Muscle layer of duodenum (tissue), 2 donors: ENCODE results near the gene DLD.
"Not testable (repeated sequence)": the region's sequence is repeated elsewhere in the genome, so short reads cannot be mapped to it uniquely, and the experiment has no call there.

Experiments
- H3K27ac ChIP-seq: one replicate; pipeline ENCODE4 v1.7.0; 2013; ENCODE audit warnings: mild to moderate bottlenecking, low read length
- H3K27me3 ChIP-seq: one replicate; pipeline ENCODE4 v1.7.0; 2013; ENCODE audit warnings: low read depth, mild to moderate bottlenecking, control low read depth, low read length
- H3K36me3 ChIP-seq, 2 donors: one replicate each; pipeline ENCODE4 v1.7.0; 2013; ENCODE audit warnings: low read length in 2 of 2, control low read depth in 1 of 2, mild to moderate bottlenecking in 1 of 2; ENCODE audit not compliant: insufficient read depth in 2 of 2, control insufficient read depth in 1 of 2
- H3K4me1 ChIP-seq, 2 donors: one replicate each; pipeline ENCODE4 v1.7.0; 2013; ENCODE audit warnings: low read length in 2 of 2, mild to moderate bottlenecking in 2 of 2, control low read depth in 1 of 2, moderate library complexity in 1 of 2; ENCODE audit not compliant: insufficient read depth in 2 of 2, control insufficient read depth in 1 of 2
- H3K4me3 ChIP-seq, 2 donors: one replicate each; pipeline ENCODE4 v1.7.0; 2013; ENCODE audit warnings: low read length in 2 of 2, low read depth in 1 of 2, mild to moderate bottlenecking in 1 of 2
- H3K9me3 ChIP-seq, 2 donors: one replicate each; pipeline ENCODE4 v1.7.0; 2013; ENCODE audit warnings: low read length in 2 of 2, control low read depth in 1 of 2, mild to moderate bottlenecking in 1 of 2; ENCODE audit not compliant: control insufficient read depth in 1 of 2
- donor health status: healthy.

DLD gene

DNA sequence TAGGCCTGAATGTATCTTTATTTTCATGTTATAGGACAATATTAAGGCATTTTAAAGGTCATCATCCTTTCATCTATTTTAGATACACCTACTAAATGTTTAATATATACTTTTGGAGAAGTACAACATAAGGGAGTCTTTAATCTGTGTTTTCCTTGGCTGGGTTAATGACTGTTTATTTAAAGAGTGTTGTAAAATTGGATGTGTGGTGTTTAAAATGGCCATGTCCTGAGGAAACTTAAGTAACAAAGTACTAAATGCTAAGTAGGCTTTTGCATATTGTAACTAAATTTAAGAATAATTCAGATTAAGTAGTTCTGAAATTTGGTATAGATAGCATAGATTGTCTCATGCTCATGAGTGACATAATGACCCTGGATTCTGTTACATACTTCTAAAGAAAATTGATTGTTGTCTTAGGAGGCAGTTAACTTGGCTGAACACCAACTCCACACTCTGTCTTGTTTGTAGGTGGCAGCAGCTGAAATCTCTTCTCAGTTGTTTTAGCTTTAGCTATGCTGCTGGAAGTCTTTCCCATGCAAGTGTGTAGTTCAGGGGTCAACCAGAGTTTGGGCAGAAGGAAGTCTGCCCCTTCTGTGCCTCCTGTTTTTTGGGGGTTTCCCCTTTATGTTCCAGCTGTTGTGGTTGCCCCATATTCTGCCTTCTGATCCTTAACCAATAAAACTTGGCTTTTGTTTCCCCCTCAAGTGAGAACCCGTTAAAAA, 29.2 kb downstream of the DLD start:
- Histone ChIP-seq H3K4me1 (peaks cover 3 to 21% of the 10 kb centered on the region in 2 donors), H3K27ac (no peak overlapping the region), H3K36me3 (peaks cover 43 to 59% of the 10 kb centered on the region in 2 donors), H3K27me3 (no peaks in the 10 kb centered on the region), H3K9me3 (no peaks in the 10 kb centered on the region), H3K4me3 (no peak overlapping the region)

DNA sequence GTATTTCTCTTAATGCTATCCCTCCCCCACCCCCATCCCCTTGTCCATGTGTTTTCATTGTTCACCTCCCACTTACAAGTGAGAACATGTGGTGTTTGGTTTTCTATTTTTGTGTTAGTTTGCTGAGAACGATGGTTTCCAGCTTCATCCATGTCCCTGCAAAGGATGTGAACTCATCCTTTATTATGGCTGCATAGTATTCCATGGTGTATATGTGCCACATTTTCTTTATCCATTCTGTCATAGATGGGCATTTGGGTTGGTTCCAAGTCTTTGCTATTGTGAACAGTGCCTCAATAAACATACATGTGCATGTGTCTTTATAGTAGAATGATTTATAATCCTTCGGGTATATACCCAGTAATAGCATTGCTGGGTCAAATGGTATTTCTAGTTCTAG, 30.8 kb downstream of the DLD start:
- peaks cover 48 to 66% of the 10 kb centered on the region in 2 donors for H3K36me3 ChIP-seq
- not testable (repeated sequence) for H3K27ac ChIP-seq, H3K27me3 ChIP-seq, H3K9me3 ChIP-seq, H3K4me3 ChIP-seq
- H3K4me1 ChIP-seq, result peaks cover 3 to 24% of the 10 kb centered on the region in 2 donors

DNA sequence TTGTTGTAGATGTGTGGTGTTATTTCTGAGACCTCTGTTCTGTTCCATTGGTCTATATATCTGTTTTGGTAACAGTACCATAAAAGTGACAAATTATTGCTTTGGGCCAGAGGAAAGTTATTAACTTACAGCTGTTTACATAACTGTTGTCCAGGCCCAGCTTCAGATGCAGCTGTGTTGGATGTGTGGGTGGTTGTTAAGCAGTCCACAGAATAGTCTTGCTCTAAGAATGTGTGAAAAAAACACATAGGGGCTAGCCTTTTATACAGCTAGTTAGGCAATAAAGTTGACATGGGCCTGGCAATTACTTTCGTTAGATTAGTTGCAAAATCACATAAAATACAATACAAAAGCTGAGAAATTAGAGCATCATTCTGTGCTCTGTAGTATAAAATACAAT, 31.9 kb downstream of the DLD start:
- no peaks in the 10 kb centered on the region for H3K27me3 ChIP-seq
- peaks cover 44 to 64% of the 10 kb centered on the region in 2 donors for H3K36me3 ChIP-seq
- no peak overlapping the region for H3K4me3 ChIP-seq
- peaks cover 3 to 24% of the 10 kb centered on the region in 2 donors for H3K4me1 ChIP-seq
- no peak overlapping the region for H3K27ac ChIP-seq
- H3K9me3 ChIP-seq, result no peaks in the 10 kb centered on the region

DNA sequence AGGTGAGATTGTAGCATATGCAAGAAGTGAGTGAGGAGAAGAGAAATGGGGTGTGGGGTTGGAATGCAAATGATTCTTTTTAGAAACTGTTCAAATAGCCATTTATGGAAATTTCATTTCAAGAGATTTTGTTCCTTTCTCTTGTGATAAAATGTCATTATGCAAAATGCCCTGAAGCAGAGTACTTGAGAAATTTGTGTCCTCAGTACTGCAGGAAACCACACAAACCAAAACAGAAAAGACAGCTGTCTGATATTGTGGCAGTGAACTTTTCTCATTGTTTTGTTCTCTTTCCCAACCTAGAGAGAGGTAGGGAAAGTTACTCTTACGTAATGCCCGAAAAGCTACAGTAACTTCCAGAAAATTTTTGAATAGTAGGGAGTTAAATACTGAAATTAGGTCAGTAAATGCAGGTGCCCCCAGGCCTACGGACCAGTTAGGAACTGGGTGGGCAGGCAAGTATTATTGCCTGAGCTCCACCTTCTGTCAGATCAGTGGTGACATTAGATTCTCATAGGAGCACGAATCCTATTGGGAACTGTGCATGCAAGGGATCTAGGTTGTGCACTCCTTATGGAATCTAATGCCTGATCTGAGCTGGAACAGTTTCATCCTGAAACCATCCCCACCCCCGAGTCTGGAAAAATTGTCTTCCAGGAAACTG, 34.0 kb downstream of the DLD start:
- peaks cover 49 to 63% of the 10 kb centered on the region in 2 donors for H3K36me3 ChIP-seq
- H3K4me3 ChIP-seq, result no peak overlapping the region
- no peaks in the 10 kb centered on the region for H3K27me3 ChIP-seq
- no peak overlapping the region for H3K27ac ChIP-seq
- H3K4me1 ChIP-seq, result peaks cover 3 to 24% of the 10 kb centered on the region in 2 donors
- no peaks in the 10 kb centered on the region for H3K9me3 ChIP-seq

DNA sequence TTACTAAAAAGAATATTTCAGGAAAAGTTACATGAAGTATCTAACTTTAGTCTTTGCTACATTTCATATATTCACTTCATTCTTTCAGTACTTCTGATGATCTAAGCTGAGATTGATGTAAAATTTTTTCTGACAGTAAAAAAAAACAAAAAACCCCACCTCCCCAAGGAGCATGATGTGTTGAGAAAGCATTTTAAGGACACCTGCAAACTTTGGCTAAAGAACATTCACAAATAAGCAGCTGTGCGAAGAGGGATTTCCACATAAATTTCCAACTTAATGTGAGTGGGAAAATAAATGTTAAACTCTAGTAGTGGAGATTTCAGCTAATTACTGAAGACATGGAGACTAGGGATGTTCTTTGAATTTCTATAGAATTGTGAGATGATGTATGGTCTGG, 35.5 kb downstream of the DLD start:
- Histone ChIP-seq H3K27me3 (no peaks in the 10 kb centered on the region), H3K27ac (no peak overlapping the region), H3K4me3 (no peak overlapping the region), H3K9me3 (no peaks in the 10 kb centered on the region), H3K4me1 (peaks cover 3 to 16% of the 10 kb centered on the region in 2 donors), H3K36me3 (peaks cover 61 to 72% of the 10 kb centered on the region in 2 donors)

DNA sequence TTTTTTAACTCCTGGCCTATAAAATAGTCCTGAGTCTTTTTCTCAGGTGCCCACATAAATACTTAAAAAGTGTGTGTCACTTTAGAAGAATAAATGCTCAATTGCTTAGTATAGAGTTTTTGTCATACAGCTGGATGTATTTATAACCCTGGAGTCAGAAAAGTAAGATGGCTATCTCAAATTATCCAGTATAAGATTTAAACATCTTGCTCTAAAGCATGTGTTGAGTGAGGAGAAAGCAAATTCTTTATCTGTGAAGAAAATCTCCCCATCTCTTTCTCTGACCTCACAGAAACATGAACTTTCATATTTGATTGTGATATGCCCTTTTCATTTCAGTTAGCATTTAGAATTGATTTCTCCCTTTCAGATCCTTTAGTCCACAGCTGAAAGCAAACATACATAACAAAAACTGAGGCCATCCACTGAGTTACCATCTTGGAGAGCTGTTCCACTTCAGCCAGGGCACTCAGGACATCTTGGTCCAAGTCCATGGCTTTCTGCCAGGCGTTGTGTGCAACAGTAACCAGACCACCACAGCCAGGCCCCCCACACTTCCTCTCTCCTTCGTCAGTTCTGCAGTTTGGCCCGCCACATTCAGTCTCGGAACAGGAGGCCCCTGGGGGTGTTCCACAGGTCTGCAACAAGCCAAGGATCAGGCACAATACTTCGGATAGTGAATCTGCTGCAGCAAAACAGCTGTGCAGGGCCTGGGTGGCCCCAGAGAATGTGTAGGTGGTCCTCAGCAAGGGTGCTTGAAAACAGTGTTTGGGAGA, 40.9 kb downstream of the DLD start:
- peaks cover 0 to 51% of the 10 kb centered on the region in 2 donors for H3K4me1 ChIP-seq

DNA sequence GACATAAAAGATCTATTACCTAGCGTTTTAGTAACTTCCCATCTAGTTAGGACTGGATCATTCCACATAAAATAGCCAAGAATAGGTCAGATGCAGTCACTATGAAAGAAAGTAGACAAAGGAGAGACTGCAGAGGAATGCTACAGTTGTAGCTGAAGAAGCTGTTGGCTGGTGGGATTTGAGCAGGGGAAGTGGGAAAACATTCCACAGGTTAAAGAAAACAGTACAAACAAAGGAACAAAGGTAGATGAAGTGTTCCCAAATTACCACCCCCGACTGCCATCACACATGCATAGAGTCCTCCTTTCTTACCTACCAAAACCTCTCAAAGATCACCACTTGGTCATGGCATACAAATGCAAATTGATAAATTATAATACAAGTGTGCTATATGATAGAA, 41.8 kb downstream of the DLD start:
- H3K4me3 ChIP-seq, result no peak overlapping the region
- no peaks in the 10 kb centered on the region for H3K9me3 ChIP-seq
- no peaks in the 10 kb centered on the region for H3K27me3 ChIP-seq
- H3K4me1 ChIP-seq, result peaks cover 4 to 57% of the 10 kb centered on the region in 2 donors
- H3K27ac ChIP-seq, result no peak overlapping the region
- H3K36me3 ChIP-seq, result peaks cover 38 to 50% of the 10 kb centered on the region in 2 donors

More for the DNA sequence above, 40.9 kb downstream of the DLD start:
- H3K36me3 ChIP-seq, result peaks cover 44 to 57% of the 10 kb centered on the region in 2 donors
- H3K4me3 ChIP-seq, result no peak overlapping the region
- no peaks in the 10 kb centered on the region for H3K27me3 ChIP-seq
- H3K27ac ChIP-seq, result no peak overlapping the region
- no peaks in the 10 kb centered on the region for H3K9me3 ChIP-seq

DNA sequence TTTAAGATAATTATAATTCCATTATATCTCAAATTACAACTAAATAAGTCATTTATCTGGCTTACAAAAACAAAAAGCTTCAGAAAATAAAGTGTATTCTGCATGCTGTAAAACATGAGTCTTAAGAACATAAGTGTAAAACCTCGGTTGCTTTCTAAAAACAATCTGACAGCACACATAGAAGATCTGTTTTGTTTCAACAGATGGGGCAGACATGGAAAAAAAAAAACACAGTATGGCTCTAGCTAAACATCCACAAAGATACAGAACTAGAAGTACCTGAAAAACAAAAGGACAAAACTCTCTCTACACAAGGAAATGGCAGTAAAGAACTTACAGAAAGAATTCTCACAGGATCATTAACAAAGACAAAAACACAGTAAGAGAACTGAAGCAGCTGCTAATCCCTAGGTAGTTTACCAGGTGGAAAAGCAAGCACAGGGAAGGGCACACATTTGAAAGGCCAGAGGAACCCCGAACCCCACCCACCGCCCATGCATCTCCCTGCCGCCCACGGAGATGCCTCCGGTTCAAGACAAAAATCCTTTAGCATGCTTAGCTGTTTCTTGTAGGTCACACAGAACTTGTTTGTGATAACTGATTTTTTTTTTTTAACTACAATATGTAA, 42.5 kb downstream of the DLD start:
- no peaks in the 10 kb centered on the region for H3K9me3 ChIP-seq
- peaks cover 34 to 50% of the 10 kb centered on the region in 2 donors for H3K36me3 ChIP-seq
- H3K4me1 ChIP-seq, result peaks cover 11 to 64% of the 10 kb centered on the region in 2 donors
- no peak overlapping the region for H3K4me3 ChIP-seq
- no peaks in the 10 kb centered on the region for H3K27me3 ChIP-seq
- peak overlapping the region; percentile 34 for H3K27ac ChIP-seq

DNA sequence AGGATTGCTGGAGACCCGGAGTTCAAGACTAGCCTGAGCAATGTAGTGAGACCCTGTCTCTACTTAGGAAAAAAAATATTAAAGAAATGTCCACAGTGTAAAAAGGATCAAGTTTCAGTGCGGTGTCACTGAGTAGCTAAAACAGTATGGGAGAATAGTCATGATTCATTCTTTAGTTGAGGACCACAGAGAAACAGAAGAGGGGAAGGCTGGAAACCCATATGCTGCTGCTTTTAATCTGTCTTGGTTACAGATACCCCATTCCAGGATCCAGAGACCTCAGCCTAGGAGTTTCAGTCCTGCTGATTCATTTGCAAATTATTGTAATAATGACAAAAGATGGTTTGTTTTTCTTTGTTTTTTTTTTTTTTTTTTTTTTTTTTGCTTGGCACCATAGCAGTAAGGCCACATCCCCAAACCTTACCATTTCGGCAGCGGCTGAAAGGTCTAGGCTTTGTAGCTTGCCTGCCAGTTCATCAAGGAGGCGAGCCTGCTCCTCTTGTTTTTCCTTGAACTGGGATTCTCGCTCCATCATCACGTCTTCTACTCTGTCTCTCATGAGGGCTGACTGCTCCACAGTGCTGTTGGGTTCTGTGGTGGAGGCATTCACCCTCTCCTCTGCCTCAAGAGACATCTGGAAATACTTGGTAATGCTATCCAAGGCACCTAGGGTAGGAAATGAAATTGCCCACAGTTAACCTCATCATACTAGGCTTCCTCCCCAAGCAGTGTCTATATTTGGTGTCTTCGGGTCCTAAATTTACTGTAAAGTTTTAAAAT, 44.2 kb downstream of the DLD start:
- peaks cover 24 to 75% of the 10 kb centered on the region in 2 donors for H3K4me1 ChIP-seq
- no peak overlapping the region for H3K27ac ChIP-seq

DNA sequence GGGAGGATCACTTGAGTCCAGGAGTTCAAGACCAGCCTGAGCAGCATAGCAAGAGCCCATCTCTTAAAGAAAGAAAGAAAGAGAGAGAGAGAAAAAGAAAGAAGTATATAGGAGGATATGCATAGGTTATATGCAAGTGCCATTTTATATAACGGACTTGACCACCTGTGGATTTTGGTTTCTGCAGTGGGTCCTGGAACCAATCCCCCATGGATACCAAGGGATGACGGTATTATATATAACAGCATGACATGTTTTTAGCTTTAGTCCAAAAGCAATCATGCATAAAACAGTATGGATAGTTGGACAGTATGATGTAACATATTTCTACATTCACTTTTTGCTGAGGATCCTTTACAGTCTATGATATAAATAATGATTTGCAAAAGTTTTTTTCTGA, 45.3 kb downstream of the DLD start:
- H3K9me3 ChIP-seq, result no peaks in the 10 kb centered on the region
- no peak overlapping the region for H3K27ac ChIP-seq
- peaks cover 26 to 73% of the 10 kb centered on the region in 2 donors for H3K4me1 ChIP-seq
- no peak overlapping the region for H3K4me3 ChIP-seq
- H3K36me3 ChIP-seq, result peaks cover 17 to 44% of the 10 kb centered on the region in 2 donors
- no peaks in the 10 kb centered on the region for H3K27me3 ChIP-seq

More for the DNA sequence above, 44.2 kb downstream of the DLD start:
- Histone ChIP-seq H3K36me3 (peaks cover 26 to 43% of the 10 kb centered on the region in 2 donors), H3K4me3 (no peak overlapping the region), H3K27me3 (no peaks in the 10 kb centered on the region), H3K9me3 (no peaks in the 10 kb centered on the region)
